Skeletal muscle tissue (tissue), 4 donors: ENCODE data around the gene WFS1. TPM values are rescaled to one million over a fixed set of nuclear protein-coding genes. Genes with fewer than 3 reads are reported as not detected.

ENCODE experiments used
- H3K27ac ChIP-seq: one replicate; pipeline ENCODE4 v1.7.0; 2013; ENCODE audit warnings: mild to moderate bottlenecking, low read depth, low read length, inconsistent platforms
- H3K27me3 ChIP-seq, 3 donors: one replicate each; pipeline ENCODE4 v1.7.0; 2013; ENCODE audit warnings: low read length in 3 of 3; ENCODE audit not compliant: control insufficient read depth in 3 of 3, insufficient read depth in 3 of 3
- H3K36me3 ChIP-seq, 3 donors: one replicate each; pipeline ENCODE4 v1.7.0; 2013; ENCODE audit warnings: low read length in 3 of 3; ENCODE audit not compliant: control insufficient read depth in 3 of 3, insufficient read depth in 3 of 3
- H3K4me1 ChIP-seq, 3 donors: one replicate each; pipeline ENCODE4 v1.7.0; 2013; ENCODE audit warnings: low read length in 3 of 3, mild to moderate bottlenecking in 3 of 3; ENCODE audit not compliant: control insufficient read depth in 3 of 3, insufficient read depth in 3 of 3
- H3K4me3 ChIP-seq, 3 donors: one replicate each; pipeline ENCODE4 v1.7.0; 2013; ENCODE audit warnings: low read length in 3 of 3
- H3K9ac ChIP-seq, 3 donors: one replicate each; pipeline ENCODE4 v1.7.0; 2013; ENCODE audit warnings: low read length in 3 of 3, mild to moderate bottlenecking in 3 of 3, moderate library complexity in 2 of 3, low read depth in 1 of 3
- H3K9me3 ChIP-seq, 3 donors: one replicate each; pipeline ENCODE4 v1.7.0; 2013; ENCODE audit warnings: low read length in 3 of 3; ENCODE audit not compliant: control insufficient read depth in 3 of 3
- total RNA-seq: library from RNA; depleted of rRNA; stranded (reverse); fragments of >200 nt; gene quantifications from one replicate; pipeline ENCODE4 v1.2.3, GENCODE V29; 2014
- donor health status: Osteomylitis.

Gene WFS1
- total RNA-seq, 1 donor from 2014 or later = 11.0 TPM

DNA sequence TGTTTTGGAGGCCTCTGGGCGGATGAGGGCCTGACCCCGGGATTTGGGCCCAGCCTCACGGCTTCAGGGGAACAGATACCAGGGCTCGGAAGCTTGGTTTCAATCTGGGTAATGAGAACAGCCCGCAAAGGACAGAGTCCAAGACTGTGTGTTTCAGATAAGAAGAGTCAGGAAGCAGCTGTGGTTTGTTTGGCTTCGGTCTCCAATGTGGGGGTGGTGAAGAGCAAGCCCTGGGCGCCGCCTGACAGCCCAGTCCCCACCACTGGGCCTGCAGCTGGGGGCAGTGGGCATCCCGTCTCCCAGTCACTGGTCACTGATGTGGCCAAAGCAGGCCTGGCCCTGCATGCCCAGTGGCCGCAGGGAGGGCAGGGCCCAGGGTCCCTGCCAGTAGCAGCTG, 9.1 kb downstream of the WFS1 start:
- Histone ChIP-seq H3K36me3 (peaks cover 0 to 17% (median 15%) of the 10 kb centered on the region in 3 donors), H3K9me3 (no peaks in the 10 kb centered on the region), H3K9ac (peak overlapping the region in 1 of 3 donors; percentile 33), H3K27ac (no peak overlapping the region), H3K4me3 (no peak overlapping the region), H3K27me3 (no peaks in the 10 kb centered on the region), H3K4me1 (peaks cover 11 to 25% (median 17%) of the 10 kb centered on the region in 3 donors)

DNA sequence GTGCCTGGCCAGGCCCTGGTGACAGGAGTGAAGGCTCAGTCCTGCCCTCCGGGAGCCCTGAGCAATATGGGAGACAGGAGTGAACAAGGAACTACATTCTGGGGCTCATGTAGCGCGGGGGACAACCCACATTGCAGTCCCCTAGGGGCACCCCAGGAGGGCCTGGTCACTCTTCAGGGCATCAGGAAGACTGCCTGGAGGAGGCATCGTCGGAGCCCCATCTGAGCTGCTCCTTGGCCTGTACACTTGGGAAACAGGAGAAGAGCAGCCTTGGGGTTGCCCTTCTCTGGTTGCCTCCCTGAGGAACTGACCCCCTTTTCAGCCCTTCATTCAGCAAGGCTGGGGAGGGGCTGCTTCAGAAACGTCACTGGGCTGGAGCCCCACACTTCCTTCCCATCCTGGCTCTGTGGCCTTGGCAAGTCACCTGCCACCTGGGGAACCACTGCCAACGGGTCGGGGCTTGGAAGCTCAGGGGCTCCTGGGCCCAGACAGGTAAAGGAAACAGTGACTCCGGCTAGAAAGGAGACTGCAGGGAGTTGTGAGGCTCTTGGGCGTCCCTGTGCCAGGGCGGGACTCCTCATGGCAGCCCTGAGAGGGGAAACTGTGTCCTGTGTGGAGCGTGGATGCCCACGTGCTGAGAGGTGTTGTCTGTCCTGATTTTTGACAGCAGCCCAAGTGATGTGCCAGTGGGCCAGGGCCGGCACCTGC, 10.1 kb downstream of the WFS1 start:
- H3K4me3 ChIP-seq = no peak overlapping the region
- peaks cover 11 to 25% (median 17%) of the 10 kb centered on the region in 3 donors for H3K4me1 ChIP-seq
- H3K36me3 ChIP-seq = peaks cover 0 to 17% (median 17%) of the 10 kb centered on the region in 3 donors
- no peak overlapping the region for H3K9ac ChIP-seq
- no peaks in the 10 kb centered on the region for H3K9me3 ChIP-seq
- no peak overlapping the region for H3K27ac ChIP-seq
- H3K27me3 ChIP-seq = no peaks in the 10 kb centered on the region

DNA sequence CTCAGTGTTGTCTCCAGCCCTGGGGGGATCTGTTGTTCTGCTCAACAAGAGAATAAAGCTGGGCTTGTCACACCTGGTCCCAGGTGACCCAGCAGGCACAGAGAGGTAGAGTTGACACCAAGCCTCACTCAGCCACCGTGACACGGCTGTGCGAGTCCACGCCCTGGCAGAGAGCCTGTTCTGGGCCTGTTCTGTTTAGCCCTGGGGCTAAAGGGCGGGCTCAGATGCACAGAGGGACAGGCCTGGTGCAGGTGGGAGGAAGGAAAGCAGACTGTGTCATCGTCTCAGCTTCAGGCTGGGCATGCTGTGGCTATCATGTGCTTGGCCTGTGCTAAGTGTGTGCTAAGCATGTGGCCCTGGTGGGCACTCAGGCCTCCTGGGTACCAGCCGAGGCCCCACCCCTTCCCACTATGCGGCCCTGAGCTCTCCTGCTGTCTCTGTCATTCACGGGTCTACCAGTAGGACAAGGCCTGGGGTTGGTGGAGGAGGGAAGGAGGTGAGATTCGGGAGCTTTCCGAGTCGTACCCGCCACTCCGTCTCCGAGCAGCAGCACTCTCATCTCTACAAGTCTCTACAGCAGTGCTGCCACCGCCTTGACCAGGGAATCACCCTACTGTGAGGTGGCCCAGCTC, 10.8 kb downstream of the WFS1 start:
- H3K4me1 ChIP-seq = peaks cover 11 to 25% (median 14%) of the 10 kb centered on the region in 3 donors
- peaks cover 0 to 19% (median 17%) of the 10 kb centered on the region in 3 donors for H3K36me3 ChIP-seq
- H3K4me3 ChIP-seq = no peak overlapping the region
- no peak overlapping the region for H3K9ac ChIP-seq
- H3K27me3 ChIP-seq = no peaks in the 10 kb centered on the region
- H3K9me3 ChIP-seq = no peaks in the 10 kb centered on the region
- no peak overlapping the region for H3K27ac ChIP-seq

DNA sequence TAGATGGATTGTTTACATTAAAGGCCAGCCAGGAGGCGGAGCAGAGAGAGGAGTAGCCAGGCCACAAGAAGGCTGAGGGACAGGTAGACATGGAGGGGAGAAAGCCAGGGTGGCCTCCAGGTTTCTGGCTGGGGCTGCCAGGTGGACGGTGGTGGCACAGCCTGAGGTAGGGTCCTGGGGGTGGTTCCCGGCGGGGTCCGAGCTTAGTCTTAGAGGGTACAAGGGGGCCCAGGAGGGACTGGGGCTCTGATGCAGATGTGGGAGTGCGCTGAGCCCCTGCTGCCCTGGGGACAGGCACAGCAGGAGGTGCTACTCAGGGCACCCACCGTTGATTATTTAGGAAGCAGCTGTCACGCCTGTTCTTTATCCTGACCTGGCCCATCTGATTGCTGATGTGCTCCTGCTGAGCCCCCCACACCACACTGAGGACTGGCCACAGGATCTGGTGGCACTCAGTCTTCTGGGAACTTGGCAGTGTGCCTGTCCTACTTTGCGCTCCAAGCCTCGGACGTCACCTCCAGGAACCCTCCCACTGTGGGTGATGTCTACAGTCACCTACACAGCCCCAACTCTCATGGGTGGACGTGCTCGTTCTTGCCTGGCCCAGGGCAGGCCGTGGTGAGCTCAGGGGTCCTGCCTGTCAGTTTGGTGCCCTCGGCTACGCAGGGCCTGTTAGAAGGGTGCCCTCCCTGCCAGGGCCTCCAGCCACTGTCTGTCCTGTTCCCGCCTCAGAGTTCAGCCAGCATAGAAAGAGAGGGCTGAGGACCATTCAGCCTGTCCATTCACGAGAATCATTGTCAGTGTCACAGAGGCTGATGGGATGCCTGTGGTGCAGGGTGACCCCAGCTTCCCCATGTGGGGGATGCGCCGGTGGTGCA, 12.0 kb downstream of the WFS1 start:
- Histone ChIP-seq H3K4me1 (peaks cover 9 to 22% (median 10%) of the 10 kb centered on the region in 3 donors), H3K4me3 (no peak overlapping the region), H3K36me3 (peaks cover 2 to 21% (median 17%) of the 10 kb centered on the region in 3 donors), H3K9me3 (no peaks in the 10 kb centered on the region), H3K27me3 (no peaks in the 10 kb centered on the region), H3K9ac (no peak overlapping the region), H3K27ac (no peak overlapping the region)

DNA sequence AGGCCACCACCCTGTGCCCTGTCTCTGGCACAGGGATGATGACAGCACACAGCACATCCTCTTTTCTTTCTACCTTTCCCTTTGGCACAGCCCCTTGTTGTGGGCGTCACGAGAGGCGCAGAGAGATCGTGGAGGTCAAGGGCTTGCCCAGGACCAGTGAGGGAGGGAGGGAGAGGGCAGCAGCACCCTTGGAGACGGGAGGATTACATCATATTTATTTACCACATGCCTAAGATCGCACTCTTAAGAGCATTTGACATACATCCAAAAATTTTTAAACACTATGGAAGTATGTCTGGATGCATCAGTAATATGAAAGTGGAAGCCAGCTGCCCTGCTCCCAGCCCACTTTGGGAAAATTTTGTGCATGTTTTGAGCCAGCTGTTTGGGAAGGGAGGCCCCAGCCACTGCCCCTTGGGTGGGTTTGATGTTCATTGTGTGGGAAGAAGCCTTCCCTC, 12.7 kb downstream of the WFS1 start:
- H3K9ac ChIP-seq = no peak overlapping the region
- no peak overlapping the region for H3K4me3 ChIP-seq
- peaks cover 5 to 21% (median 8%) of the 10 kb centered on the region in 3 donors for H3K4me1 ChIP-seq
- peaks cover 8 to 26% (median 20%) of the 10 kb centered on the region in 3 donors for H3K36me3 ChIP-seq
- H3K9me3 ChIP-seq = no peaks in the 10 kb centered on the region
- no peak overlapping the region for H3K27ac ChIP-seq
- no peaks in the 10 kb centered on the region for H3K27me3 ChIP-seq

DNA sequence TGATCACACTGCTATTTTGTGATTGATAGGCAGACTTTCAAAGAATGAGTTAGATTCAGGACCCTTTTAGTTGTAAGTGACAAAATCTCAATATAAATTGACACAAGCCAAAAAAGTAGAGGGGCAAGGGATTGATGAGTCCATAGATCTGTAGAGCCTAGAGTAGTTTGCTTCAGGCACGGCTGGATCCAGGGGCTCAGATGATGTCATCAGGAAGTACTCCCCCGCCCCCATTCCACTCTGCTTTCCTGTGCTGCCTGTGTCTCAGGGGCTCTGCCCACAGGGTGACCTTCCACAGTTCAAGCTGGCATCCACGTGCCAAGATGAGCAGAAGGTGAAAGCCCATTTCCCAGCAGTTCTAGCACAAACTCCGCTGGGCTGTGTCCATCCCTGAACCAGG, 13.6 kb downstream of the WFS1 start:
- no peaks in the 10 kb centered on the region for H3K9me3 ChIP-seq
- no peak overlapping the region for H3K9ac ChIP-seq
- H3K36me3 ChIP-seq = peaks cover 11 to 29% (median 17%) of the 10 kb centered on the region in 3 donors
- H3K4me3 ChIP-seq = no peak overlapping the region
- no peak overlapping the region for H3K27ac ChIP-seq
- no peaks in the 10 kb centered on the region for H3K27me3 ChIP-seq
- H3K4me1 ChIP-seq = peaks cover 2 to 12% (median 5%) of the 10 kb centered on the region in 3 donors

DNA sequence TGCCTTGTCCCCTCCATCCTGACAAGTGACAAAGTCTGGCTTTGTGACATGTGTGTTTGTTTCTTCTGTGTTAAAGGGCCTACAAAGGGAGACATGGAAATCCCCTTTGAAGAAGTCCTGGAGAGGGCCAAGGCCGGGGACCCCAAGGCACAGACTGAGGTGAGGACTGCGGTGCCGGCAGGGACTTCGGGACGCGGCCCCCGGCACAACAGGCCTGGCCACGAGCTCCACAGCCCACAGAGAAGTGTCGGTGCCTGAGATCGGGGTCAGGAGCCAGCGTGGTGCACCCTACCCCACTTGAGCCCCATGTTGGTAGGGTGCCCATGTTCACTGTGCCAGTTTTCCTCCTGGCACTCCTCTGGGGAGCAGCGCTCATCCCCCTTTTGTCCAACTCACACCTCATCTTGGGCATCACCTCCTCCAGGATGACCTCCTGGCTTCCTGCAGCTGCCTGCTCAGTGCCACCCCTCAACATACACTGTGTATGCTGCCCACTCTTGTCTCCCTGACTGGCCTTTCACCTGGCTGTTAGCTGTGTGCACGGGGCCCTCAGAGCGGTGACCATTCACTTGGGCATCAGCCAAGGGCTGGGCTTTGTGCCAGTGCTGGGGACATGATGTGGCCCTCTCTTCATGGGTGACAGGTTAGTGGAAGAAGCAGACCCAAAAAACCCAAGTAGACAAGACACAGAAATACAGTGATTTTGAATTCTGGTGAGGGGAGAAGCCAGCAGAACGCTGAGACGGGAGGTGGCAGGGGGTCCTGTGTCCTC, 17.6 kb downstream of the WFS1 start:
- Histone ChIP-seq H3K27me3 (no peaks in the 10 kb centered on the region), H3K9me3 (no peaks in the 10 kb centered on the region), H3K9ac (no peak overlapping the region), H3K4me3 (no peak overlapping the region), H3K4me1 (no peaks in the 10 kb centered on the region), H3K27ac (no peak overlapping the region), H3K36me3 (peaks cover 30 to 44% (median 40%) of the 10 kb centered on the region in 3 donors)

DNA sequence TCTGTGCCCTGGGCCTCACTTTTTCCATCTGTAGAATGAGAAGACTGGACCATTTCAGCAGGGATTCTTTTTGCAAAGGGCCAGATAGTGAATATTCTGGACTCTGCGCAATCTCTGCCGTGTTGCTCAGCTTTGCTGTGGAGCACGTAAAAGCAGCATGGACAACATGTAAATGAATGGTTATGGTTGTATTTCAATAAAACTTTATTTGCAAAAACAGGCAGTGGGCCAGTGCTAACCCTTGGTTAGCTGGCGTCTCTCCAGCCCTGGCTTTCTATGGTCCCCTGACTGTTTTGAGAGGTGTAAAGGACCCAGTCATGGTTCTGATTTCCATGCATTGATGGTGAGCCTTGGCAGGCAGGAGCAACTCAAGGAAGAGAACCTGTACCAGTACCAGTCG, 18.7 kb downstream of the WFS1 start:
- Histone ChIP-seq H3K27me3 (no peaks in the 10 kb centered on the region), H3K4me3 (no peak overlapping the region)

DNA sequence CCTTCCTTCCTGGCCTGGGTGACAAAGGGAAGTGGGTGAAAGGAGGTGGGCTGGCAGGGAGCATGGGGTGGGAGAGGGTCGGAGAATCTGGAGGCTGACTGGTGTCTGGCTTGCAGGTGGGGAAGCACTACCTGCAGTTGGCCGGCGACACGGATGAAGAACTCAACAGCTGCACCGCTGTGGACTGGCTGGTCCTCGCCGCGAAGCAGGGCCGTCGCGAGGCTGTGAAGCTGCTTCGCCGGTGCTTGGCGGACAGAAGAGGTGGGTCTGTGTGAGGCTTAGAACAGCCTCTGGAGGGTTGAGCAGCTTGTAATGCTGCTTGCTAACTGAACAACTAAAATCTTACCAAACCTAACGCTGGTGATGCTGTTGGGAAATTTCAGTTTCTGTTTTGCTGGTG, 19.2 kb downstream of the WFS1 start:
- no peaks in the 10 kb centered on the region for H3K27me3 ChIP-seq
- no peak overlapping the region for H3K27ac ChIP-seq
- H3K36me3 ChIP-seq = peaks cover 35 to 38% (median 38%) of the 10 kb centered on the region in 3 donors
- no peak overlapping the region for H3K4me3 ChIP-seq
- no peak overlapping the region for H3K9ac ChIP-seq
- no peaks in the 10 kb centered on the region for H3K9me3 ChIP-seq
- no peaks in the 10 kb centered on the region for H3K4me1 ChIP-seq

More for the DNA sequence above, 18.7 kb downstream of the WFS1 start:
- H3K9ac ChIP-seq = no peak overlapping the region
- H3K27ac ChIP-seq = no peak overlapping the region
- H3K9me3 ChIP-seq = no peaks in the 10 kb centered on the region
- peaks cover 30 to 39% (median 39%) of the 10 kb centered on the region in 3 donors for H3K36me3 ChIP-seq
- no peaks in the 10 kb centered on the region for H3K4me1 ChIP-seq
